Fibroblast of skin of scalp (primary cell): ENCODE data around the gene ARL14EP. TPM values are rescaled to one million over a fixed set of nuclear protein-coding genes. Genes with fewer than 3 reads are reported as not detected.

ENCODE experiments used
- DNase-seq: peaks from one replicate; pipeline ENCODE4 v3.0.0-alpha.2; 2013
- polyA plus RNA-seq, 2 experiments: library from polyadenylated mRNA; unstranded; fragments of 120-200 nt; gene quantifications; one replicate each; pipeline ENCODE4 v1.2.1, GENCODE V29; 2013; ENCODE audit not compliant: insufficient read length in 2 of 2

ARL14EP gene
- polyA plus RNA-seq (2013, experiment 1 of 2; ENCODE audit: insufficient read length) = 25.2 TPM
- polyA plus RNA-seq (2013, experiment 2 of 2; ENCODE audit: insufficient read length) = 26.8 TPM

DNA sequence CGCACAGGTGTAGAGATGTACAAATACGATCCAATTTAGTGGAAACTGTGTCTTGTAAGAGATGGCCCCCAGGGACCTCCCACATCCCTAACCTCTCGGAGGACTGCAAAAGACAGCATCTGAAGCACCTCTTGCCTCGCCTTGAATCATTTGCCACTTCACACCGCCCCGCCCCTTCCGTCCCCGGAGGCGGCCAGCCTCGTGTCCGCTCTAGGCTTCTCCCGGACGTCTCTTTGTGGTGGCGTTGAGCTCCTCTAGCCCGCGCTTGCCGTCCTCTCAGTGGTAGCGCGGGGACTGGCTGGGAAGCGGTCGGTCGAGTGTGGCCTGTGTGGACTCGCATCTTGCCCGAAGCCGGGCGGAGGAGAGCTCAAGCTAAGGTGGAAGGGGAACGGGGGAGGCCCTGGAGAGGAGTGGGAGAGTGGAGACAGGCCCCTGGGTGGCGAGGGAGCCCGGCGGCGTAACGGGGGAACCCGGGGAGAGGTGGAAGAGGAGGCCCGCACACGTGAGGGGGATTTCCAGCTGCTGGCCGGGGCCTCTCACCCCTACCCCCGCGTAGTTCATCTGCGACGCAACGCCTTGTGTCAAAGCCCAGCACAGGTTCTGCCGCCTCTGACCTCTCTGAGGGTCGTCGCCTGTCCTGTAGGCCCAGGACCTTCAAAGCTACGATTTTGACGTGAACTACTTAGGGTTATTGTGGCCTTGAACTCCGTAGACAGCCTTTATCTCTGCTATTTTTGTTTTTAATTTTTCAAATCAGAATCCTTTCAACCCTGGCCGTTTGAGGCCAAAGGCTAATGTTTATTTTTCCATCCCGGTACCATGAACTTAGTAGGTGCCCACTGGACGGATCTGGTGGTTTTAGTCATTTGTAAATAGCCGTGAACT, at the start of gene ARL14EP:
Gene ARL14EP (plus strand): TSS at position 279 of the 885 bp plus-strand sequence. CDS start 7,845 bp downstream, outside the sequence.
- DNase-seq = peak; percentile 98

DNA sequence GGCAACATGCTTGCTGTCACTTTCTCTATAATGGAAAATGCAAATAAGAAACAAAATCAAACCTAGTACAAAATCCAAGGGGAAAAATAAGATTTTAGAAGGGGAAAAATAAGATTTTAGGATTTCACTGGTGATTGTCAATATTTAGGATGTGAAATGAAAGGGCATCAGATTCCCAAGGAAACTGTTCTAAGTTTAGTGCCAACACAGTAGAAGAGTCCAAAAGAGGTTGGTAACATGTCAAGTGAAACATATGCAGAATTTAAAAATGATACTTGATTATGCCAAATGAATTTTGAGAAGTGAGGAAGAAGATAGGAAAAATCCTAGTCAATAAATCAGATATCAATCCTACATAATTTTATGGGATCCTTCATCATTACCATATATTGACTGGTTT, 45.7 kb upstream of the ARL14EP start:
- no peak for DNase-seq

DNA sequence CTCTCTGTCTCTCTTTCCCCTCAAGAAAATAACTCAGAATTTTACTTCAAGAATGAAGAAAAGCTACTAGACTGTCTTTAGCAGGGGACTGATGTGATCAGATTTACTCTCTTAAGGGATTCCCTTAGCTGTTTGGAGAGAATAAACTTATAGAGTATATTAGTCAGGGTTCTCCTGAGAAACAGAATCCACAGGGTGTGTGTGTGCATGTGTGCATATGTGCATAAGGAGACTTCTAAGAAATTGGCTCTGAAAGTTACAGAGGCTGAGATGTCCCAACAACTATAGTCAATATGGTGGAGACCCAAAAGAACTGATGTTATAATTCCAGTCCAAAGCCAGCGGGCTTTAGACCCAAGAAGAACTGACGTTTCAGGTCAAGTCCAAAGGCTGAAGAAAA, 43.1 kb upstream of the ARL14EP start:
- no peak for DNase-seq

DNA sequence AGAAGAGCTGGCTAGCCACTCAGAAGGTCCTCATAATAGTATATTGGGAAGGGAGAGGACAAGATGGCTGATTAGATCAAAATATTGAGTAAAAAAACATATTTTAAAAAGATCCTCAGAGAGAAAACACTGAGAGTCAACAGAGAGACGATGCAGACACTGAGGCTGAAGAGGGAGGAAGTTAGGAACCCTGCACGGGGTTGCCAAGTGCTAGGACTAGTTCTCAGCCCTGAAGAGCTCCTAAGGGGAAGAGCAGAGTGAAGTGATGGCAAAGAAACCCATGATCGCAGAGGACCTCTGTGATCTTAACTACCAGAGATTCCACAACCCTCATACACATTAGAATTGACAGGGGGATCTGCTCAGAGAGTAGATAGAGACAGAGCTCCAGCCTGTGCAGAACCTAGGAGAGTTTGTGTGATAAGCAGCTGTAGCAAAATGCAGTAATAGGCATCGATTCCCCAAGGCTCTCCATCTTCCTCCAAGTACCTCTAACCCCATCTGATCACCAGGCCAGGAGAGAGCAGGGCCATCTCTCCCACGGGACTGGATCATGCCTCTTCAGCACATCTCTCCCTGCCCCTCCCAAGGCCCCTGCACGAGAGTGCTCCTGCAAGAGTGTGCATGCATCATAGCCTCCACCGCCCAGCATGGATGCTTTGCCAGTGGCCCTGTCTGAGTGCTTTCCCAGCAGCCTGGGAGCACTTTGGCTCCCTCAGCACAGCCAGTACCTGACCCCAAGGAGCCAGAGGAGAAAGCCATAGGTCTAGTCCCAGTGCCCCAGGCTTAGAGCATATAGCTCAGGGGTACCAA, 41.2 kb upstream of the ARL14EP start:
- DNase-seq = no peak

DNA sequence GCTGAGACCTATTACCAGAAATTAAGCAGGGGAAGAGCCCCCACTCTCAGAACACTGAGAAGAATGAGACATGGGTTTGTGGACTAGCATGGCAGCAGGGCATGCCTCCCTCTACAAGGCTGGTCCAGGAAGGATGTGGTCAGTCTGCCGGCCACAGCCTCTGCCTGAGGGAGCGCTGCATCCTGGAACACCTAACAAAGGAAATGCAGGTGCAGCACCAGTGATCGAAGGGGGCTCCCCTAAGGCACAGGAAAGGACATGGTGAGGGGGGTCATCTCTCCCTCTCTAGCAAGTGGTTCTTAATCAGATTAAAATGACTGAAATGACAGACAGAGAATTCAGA, 40.6 kb upstream of the ARL14EP start:
- DNase-seq = no peak

DNA sequence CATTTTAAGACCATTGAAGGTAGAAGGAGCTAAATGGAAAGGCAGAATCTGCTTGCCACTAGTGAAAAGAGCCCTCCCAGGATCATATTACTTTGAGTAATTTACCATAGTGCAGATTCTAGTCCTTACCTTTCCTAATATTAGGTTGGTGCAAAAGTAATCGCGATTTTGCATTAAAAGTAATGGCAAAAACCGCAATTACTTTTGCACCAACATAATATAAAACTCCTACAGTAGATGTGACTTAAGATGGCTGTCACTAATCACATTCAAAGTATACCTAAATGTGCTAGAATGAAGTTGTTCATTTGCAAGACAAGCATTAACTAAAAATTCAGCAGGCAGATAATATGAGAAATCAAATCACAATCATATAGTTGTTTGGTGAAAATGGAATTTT, 38.1 kb upstream of the ARL14EP start:
- no peak for DNase-seq

DNA sequence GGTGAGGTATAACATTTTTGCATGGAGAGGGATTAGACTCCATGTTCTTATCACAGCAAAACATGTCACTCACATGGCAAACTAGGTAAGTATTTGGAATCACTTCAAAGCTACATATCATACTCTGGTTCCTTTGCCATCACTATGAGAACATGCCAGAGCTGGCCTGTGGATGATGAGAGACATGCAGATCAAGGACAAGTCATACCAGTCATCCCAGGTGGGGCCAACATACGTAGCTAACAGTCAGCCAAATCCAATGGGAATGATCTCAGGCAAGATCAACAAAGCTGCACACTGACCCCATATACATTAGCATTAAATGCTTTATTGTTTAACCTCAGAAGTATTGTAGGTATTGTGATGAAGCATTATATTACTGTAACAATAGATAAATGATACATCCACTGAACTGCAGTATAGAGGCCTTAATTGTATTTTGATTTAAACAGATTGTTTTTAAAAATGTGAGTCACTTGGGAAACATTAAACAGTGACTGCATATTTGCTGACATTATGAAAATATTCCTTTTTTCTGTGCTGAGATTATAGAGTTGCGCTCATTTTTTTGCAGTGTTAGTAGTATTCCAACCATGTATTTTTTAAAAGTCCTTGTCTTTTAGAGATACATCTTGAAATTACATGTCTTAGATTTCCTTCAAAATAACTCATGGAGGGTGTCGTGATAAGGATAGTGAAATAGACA, 37.3 kb upstream of the ARL14EP start:
- DNase-seq = no peak

DNA sequence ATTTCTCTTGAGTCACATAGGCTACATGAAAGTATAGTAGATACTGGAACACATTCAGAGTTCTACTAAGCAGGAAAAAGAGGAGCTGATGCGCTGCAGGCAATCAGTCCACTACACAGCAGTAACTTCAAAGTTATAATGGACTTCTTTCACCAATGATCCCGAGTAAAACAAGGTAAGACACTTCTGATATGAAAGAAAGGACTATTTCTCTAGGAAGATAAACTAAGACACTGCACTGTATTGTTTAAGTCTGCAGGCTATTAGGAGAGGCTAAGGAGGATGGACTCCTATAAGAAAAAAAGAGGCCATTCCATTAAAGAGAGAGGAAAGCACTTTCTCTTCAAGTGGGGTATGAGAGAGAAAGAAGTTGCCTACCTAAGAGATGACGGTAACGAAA, 31.6 kb upstream of the ARL14EP start:
- no peak for DNase-seq

DNA sequence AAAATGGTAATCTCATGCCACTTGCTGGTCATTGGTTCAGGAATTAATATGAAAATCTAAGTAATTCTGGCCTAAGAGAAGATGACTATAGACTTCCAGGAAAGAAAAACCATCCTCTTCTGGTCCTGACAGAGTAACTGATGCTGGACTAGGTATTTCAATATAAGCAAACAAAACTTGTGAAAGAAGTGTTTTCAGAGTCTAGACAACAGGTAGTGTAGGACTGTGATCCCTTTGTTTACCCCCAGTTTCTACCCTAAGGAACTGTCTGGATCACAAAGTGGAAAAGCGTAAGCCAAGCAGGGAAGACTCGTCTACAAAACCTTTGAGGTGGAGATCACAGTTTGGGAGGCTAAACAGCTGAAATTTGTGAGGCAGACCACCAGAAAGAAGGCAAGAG, 30.4 kb upstream of the ARL14EP start:
- no peak for DNase-seq

DNA sequence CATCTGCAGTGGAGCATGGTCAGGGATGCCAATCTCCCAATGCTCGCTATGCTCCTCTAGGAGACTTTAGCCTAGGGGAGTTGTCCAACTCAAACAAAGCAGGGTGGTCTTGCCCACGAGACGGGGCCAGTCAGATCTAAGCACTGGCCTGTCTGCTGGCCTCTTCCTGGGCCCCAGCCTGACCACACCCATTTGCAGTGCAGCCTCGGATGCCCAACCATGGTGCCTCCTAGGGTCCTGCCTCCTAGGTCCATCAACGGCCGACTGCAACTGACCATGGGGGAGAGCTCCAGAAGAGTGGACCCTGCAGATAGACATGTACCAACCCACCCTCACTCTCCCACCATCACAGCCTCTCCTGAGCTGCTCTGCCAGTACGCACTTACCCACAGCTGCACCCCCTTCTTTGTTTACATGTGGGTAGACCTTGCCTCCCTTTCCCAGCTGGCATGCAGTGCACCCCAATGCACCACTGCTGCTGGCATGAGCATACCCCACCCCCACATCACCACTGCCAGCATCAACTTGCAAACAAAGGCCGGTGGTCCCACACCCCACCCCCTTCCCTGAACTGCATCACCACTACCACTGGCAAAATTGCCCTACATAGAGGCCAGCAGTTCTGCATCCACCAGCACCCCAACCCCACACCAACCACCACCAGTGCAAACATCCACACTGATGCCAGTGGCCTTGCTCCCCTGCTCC, 27.6 kb upstream of the ARL14EP start:
- DNase-seq = no peak

DNA sequence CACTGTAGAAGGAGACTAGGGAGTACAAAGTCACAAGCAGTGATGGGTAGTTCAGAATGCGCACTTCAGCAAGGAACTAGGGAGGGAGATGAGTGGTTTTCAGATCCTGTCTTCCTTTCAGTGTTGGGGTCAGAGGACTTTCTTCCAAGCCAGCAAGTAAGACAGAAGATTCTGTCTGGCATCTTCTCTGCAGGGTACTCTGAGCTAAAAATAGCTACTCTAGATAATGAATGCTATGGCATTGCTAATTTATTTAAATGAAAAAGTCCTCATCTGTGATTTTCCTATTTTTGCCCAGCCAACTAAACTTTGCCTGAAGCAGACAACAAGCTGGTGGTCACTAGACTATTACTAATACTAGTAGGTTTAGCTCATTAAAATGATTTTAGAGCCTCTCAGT, 18.3 kb upstream of the ARL14EP start:
- DNase-seq = no peak

DNA sequence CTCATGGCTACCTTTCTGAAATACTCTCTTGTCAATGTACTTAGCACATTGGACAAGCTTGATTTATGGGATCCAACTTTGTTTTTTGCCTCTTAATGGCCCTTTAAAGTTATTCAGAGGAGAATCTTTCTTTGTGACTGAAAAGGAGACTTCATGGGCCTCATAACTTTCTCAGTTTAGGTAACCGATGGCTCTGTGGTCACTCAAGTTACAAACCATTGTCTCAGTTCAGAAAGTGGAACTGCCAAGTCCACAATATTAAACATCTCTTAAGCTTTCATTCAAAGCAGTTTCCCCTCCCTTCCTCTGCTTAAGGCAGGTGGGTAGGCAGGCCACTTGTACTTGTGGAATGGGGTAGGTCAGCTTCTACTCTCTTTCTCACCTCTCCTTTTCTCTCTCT, 12.3 kb upstream of the ARL14EP start:
- DNase-seq = no peak

DNA sequence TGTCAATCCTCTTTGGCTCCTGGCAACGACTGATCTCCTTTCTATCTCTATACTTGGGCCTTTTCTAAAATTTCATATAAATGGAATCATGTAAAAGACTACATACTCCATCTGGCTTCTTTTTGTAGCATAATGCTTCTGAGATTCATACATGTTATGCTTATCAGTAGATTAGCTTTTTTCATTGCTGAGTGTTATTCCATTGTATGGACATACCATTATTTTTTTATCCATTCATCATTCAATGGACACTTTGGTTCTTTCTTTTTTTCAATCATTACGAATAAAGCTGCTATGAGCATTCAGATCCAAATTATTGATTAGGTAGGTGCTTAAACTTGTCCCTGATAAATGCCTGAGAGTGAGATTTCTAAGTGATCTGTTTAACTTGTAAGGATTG, 11.7 kb upstream of the ARL14EP start:
- no peak for DNase-seq

DNA sequence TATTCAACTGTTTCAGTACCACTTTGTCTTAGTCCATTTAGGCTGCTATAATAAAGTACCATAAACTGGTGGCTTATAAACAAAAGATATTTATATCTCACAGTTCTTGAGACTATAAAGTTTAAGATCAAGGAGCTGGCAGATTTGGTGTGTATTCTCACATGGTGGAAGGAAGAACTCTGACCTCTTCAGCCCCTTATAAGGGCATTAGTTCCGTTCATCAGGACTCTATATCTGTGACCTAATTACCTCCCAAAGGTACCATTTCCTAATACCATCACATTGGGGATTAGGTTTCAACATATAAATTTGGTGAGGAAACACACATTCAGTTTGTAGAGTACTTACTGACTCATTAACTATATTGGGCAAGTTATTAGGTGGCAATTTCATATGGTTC, 10.7 kb upstream of the ARL14EP start:
- no peak for DNase-seq

DNA sequence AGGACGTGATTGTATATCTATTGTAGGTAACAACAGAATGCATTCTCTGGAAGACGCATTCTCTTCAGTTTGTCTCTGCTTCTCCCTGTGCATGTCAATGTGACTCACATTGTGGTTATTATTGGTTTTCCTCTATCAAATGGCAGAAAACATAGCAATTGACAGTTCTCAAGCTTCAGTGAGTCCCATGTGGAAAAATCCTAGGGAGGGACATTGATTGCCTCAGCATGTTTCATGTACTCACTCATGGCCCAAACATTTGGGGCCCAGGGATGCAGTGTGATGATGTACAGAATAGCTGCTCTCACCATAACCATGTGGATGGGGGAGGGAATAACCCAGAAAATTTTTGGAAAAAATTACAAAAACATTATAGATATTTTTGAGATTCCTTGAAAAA, 9.3 kb upstream of the ARL14EP start:
- peak; percentile 39 for DNase-seq

DNA sequence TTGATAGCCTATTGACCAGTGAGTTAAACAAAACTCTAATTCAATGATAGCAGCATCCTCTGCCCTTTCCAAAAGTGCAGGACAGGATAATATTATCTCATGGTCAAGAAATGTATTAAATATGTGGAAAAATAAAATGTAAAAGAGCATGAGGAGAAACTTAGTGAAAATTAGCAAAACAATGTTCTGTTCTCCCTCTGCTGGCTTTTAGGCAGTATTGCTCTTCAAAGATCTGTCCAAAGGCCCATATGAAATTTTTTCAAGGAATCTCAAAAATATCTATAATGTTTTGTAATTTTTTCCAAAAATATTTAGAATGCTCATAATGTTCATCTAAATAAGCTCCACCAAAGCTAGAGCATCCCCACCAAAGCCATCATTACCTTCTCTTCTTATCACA, 8.3 kb upstream of the ARL14EP start:
- DNase-seq = peak; percentile 22

DNA sequence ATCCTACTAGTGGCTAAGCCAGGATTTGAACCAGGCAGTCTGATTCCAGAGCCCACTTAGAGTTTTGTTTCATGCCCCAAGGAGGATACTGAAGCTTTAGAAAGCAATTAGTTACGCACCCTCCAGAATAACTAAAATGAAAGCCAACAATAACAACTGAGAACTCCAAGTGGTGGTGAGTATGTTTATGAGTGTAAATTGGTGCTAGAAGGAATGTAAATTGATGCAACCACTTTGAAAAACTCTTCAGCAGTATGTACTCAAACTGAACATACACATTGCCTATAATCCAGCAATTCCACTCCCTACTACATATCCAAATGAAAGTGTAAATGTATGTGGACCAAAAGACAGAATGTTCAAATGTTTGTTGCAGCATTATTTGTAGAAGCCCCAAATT, 6.7 kb upstream of the ARL14EP start:
- DNase-seq = peak; percentile 39

DNA sequence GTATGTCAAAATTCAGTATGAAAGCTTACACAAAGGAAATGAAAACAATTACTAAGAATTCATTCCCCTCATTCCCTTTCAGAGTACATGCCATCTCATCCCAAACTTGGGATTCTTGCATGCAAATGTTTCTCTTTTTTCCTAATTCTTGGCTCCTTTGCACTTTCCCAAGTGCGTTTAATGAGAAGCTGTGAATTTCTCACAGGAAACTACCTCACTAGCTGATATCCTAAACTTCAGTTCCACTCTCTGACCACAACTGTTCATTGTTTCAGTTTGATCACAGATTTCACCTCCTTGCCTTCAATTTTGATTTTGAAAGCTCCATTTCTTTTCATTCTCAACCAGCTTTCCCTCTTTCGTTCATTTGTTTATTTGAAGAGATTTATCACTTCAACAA, 5.9 kb upstream of the ARL14EP start:
- DNase-seq = peak; percentile 46

DNA sequence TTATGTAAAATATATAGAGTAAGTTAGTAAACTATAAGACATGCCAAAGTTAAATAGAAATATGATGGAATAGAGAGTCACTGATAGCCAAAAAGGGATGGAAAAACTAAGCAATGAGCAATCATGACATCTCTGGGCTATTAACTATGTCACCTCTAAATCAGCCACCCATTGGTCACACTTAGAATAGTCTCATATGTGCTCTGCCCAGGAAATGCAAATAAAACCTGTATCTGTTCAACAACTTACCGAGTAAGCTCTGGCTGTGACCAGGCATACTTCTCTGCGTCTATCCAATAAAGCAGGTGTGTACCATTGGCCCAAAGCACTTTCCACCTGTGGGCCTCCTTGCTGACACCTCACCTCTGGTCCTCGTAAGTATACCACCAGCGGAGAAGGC, 1.6 kb upstream of the ARL14EP start:
- DNase-seq = no peak

DNA sequence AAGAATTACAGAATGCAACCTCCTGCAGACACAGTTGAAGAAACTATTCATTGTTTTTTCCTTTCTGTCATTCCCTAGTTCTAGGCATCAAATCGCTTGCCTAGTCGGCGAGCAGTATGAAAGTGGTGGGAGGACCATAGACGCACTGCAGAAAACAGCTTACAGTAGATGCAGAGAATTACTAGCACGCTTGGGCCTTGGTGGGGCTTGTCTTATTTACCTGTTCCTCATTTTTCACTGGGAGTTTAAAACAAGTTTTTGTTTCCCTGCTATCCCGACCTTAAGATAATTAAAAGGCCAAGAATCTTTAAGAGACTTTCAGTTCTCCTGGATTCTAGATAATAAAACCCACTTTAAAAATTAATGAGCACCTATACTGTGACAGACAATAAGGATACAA, 713 bp upstream of the ARL14EP start:
- DNase-seq = no peak

DNA sequence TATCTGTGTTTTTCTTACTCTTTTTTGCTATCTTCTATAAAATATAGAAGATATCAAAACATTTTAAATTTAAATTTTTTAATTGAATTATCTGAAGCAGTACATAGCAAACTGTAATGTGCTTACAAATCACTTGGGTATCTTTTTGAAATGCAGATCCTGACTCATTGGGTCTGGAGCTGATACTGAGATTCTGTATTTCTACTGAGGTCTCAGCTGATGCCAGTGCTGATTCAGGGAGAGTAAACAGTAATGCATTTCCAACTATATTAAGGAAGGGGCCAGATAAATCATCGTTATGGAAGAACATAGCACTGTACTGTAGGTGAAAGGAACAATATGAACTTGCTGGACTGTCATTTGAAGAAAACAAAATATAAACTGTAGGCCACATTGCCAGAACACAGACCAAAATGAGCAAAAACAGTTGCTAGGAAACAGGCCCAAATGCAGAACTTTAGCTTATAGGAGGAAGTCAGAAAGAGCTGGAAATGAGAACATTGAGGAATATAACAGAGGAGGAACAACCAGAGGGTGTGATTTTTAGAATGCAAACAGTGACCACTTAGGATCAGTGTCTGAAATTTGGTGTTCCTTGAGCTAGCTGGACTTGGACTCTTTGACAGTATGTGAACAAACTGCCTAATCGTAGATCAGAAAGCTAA, 3.3 kb downstream of the ARL14EP start:
- no peak for DNase-seq

DNA sequence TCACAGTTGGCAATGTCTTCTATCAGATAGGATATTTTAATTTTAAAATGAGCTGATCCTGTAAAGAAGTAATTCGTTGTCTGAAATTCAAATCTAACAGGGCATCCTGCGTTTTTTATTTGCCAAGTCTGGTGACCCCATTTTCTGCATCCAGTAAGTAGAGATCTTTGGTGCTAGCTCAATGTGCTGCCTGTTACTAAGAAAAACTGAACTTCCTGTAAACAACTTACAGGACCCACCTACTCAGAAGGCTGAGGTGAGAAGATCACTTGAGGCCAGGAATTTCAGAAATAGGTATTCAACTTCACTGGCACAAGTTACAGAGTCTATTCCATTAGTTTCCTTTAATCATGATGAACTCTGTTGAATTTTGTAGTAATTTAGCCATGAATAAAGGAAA, 4.0 kb downstream of the ARL14EP start:
- no peak for DNase-seq
